Fibroblast of pulmonary artery (primary cell): ENCODE measurements around the gene CENPA.

ENCODE experiments used
- DNase-seq: peaks from one replicate; pipeline ENCODE4 v3.0.0-alpha.2; 2010; ENCODE audit warnings: low read depth
- H3K4me3 ChIP-seq: replicated peaks from 2 replicates; pipeline ENCODE4 v1.5.1; 2011; ENCODE audit warnings: low read depth, mild to moderate bottlenecking, control low read depth, low read length, moderate library complexity
- TF ChIP-seq, protein P1 (sequence below): IDR thresholded peaks from 2 replicates; pipeline ENCODE4 v1.5.1; 2011; ENCODE audit warnings: mild to moderate bottlenecking, control low read depth, low read length, inconsistent platforms; ENCODE audit errors: missing control alignments

Gene CENPA

DNA sequence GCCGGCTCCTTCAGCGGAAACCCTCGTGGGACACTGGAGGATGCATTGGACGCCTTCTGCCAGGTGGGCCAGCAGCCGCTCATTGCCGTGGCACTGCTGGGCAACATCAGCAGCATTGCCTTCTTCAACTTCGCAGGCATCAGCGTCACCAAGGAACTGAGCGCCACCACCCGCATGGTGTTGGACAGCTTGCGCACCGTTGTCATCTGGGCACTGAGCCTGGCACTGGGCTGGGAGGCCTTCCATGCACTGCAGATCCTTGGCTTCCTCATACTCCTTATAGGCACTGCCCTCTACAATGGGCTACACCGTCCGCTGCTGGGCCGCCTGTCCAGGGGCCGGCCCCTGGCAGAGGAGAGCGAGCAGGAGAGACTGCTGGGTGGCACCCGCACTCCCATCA lies 7.8 kb upstream of the CENPA start:
- no peak for DNase-seq
- no peak overlapping the region for H3K4me3 ChIP-seq
- TF ChIP-seq, protein P1, sequence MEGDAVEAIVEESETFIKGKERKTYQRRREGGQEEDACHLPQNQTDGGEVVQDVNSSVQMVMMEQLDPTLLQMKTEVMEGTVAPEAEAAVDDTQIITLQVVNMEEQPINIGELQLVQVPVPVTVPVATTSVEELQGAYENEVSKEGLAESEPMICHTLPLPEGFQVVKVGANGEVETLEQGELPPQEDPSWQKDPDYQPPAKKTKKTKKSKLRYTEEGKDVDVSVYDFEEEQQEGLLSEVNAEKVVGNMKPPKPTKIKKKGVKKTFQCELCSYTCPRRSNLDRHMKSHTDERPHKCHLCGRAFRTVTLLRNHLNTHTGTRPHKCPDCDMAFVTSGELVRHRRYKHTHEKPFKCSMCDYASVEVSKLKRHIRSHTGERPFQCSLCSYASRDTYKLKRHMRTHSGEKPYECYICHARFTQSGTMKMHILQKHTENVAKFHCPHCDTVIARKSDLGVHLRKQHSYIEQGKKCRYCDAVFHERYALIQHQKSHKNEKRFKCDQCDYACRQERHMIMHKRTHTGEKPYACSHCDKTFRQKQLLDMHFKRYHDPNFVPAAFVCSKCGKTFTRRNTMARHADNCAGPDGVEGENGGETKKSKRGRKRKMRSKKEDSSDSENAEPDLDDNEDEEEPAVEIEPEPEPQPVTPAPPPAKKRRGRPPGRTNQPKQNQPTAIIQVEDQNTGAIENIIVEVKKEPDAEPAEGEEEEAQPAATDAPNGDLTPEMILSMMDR, result no peak

DNA sequence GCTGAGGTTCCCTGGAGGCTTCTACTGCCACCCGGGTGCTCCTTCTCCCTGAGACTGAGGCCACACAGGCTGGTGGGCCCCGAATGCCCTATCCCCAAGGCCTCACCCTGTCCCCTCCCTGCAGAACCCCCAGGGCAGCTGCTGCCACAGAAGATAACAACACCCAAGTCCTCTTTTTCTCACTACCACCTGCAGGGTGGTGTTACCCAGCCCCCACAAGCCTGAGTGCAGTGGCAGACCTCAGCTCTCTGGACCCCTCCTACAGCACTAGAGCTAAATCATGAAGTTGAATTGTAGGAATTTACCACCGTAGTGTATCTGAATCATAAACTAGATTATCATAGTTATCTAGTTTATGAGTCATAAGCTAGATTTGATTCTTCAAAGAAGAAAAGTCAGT lies 7.3 kb upstream of the CENPA start:
- no peak overlapping the region for H3K4me3 ChIP-seq
- TF ChIP-seq, protein P1, result no peak
- no peak for DNase-seq

DNA sequence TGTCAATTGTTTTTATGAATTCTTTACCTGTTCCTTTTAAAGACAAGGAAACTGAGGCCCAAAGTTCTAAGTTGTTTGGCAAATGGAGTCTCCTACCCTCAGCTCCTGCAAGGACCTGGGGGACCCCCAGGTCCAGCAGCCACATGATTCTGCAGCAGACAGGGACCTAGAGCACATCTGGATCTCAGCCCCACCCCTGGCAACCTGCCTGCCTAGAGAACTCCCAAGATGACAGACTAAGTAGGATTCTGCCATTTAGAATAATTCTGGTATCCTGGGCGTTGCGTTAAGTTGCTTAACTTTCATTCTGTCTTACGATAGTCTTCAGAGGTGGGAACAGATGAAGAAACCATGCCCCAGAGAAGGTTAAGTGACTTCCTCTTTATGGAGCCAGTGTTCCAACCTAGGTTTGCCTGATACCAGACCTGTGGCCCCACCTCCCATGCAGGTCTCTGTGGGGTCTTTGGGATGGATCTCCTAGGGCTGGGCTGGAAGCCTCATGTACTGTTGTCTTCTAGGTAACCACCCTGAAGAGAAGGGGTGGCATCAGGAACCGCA lies 5.6 kb upstream of the CENPA start:
- H3K4me3 ChIP-seq, result no peak overlapping the region
- no peak for DNase-seq
- TF ChIP-seq, protein P1, result no peak

DNA sequence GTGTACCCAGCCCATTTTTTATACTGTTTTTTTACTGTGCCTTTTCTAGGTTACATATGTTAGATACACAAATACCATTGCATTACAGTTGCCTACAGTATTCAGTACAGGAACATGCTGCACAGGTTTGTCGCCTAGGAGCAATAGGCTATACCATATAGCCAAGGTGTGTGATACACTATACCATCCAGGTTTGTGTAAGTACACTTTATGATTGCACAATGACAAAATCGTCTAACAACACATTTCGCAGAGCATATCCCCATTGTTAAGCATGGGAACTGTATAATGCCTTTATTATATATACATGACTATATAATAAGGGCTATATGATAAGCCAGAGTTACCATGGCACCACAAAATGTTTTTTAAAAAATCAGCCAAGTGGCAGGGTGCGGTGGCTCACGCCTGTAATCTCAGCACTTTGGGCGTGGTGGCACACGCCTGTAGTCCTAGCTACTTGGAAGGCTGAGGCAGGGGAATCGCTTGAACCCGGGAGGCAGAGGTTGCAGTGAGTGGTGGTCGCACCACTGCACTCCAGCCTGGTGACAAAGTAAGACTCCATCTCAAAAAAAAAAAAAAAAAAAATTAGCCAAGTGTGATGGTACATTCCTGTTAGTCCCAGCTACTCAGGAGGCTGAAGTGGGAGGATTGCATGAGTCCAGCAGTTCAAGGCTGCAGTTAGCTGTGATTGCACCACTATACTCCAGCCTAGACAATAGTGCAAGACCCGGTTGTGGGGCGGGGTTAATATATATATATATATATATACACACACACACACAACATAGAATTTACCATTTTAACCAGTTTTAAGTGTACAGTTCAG lies 2.8 kb upstream of the CENPA start:
- no peak overlapping the region for H3K4me3 ChIP-seq
- TF ChIP-seq, protein P1, result no peak
- no peak for DNase-seq

DNA sequence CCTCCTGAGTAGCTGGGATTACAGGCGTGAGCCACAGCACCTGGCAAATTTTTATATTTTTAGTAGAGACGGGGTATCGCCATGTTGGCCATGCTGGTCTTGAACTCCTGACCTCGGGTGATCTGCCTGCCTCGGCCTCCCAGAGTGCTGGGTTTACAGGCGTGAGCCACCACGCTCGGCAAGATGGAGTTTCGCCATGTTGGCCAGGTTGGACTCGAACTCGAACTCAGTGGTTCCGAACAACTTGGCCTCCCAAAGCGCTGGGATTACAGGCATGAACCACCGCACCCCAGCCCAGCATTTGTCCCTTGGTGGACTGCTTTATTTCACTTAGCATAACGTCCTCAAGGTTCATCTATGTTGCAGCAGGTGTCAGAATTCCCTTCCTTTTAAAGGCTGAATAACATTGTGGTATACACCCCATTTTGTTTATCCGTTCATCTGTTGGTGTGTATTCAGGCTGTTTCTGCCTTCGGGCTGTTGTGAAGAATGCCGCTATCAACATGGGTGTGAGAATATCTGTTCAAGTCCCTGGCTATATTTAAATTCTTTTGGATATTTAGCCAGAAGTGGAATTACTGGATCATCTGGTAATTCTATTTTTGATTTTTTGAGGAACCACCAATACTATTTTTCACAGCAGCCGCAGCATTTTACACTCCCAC lies 1.2 kb upstream of the CENPA start:
- H3K4me3 ChIP-seq, result peak overlapping the region; percentile 75
- DNase-seq, result no peak
- TF ChIP-seq, protein P1, result no peak

DNA sequence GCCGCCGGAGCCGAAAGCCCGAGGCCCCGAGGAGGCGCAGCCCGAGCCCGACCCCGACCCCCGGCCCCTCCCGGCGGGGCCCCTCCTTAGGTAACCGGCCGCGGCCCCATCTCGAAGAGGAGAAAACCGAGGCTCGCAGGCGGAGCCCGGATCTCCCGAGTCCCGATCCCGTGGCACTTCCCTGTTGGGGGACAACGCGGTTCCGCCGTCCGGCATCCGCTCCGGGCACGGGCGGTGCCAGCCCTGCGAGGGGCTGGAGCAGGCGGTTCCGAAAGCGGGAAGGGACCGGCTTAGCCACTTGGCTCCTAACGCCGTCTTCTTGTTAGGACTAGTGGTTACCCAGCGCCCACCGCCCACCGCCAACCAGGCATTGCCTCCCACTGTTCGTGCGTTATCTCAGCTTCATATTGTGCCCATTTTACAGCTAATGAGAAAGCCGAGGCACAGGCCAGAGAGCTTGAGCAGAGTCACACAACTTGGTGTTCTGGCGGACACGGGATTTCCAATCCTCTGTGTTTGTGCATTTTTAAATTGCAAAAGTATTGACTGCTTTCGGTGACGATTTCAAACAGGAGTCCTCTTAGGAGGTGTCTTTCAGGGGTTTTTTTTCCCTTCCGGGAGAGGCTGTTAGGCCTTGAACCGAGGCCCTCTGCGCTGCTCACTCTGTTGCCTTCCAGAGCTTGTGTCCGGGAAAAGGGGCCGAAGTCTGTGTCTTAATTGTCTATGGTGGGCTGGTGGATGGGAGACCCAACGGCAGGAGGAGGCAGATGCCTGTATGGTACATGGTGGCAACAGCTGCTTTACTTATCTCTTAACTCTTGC lies 562 bp downstream of the CENPA start:
- H3K4me3 ChIP-seq, result peak overlapping the region; percentile 75
- TF ChIP-seq, protein P1, result no peak
- DNase-seq, result no peak
